ENCODE measurements around the gene SBF2. TPM values are rescaled to one million over a fixed set of nuclear protein-coding genes. Genes with fewer than 3 reads are reported as not detected.

SBF2 gene
- total and polyA plus RNA-seq, 2 of the 13 experiments (the other 11 are each of a cell fraction or from before 2014, with no cell fraction given): 24.0 to 45.8 TPM

DNA sequence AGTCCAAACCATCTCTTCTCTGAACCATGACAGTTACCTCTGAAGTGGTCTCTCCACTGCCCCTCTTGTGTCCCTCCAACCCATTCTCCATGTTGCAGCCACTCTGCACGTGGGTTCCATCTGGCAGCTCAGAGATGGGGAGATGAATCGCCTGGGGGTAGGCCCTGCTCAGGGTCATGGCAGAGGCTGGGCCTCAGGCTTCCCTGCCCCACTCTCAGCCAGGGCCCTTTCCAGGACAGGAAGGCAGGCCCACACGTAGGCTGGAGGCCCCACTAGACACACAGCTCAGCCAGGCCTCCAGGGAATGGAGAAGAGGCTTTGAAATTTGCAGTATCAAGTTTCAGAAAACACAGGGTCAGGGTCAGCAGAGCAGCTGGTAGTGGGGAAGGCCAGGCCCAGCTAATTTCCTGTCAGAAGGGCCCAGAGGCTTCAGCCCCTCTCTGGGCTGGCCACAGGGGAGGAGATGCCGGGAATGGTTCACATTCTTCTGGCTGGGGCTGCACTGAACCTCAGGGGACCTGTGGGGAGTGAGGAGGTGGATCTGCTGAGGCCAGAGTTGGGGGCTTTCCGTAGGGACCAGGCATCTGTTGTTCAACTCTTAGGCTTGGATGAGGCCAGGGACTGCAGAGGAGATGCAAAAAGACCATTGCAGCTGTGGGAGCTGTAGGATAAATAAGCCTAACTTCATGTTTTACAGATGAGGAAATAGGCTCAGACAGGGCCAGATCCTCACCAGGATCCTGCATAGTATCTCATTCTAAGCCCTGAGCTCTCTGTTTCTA, 528.5 kb downstream of the SBF2 start (continued):
- TF ChIP-seq, protein P1, sequence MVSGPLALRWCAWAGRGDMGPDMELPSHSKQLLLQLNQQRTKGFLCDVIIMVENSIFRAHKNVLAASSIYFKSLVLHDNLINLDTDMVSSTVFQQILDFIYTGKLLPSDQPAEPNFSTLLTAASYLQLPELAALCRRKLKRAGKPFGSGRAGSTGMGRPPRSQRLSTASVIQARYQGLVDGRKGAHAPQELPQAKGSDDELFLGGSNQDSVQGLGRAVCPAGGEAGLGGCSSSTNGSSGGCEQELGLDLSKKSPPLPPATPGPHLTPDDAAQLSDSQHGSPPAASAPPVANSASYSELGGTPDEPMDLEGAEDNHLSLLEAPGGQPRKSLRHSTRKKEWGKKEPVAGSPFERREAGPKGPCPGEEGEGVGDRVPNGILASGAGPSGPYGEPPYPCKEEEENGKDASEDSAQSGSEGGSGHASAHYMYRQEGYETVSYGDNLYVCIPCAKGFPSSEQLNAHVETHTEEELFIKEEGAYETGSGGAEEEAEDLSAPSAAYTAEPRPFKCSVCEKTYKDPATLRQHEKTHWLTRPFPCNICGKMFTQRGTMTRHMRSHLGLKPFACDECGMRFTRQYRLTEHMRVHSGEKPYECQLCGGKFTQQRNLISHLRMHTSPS (CRISPR knock-in tag; IDR thresholded peaks at IDR 0.05; ENCODE audit: low read depth): no peak
- TF ChIP-seq ZMYM4 (CRISPR knock-in tag; IDR thresholded peaks at IDR 0.05) (peak; percentile 96), TAF1 (CRISPR knock-in tag; IDR thresholded peaks at IDR 0.05) (peak; percentile 31; the same call in 1 of the 2 replicates), ISL2 (CRISPR knock-in tag; IDR thresholded peaks at IDR 0.05) (peak; percentile 63)
- TF ChIP-seq, protein P2, sequence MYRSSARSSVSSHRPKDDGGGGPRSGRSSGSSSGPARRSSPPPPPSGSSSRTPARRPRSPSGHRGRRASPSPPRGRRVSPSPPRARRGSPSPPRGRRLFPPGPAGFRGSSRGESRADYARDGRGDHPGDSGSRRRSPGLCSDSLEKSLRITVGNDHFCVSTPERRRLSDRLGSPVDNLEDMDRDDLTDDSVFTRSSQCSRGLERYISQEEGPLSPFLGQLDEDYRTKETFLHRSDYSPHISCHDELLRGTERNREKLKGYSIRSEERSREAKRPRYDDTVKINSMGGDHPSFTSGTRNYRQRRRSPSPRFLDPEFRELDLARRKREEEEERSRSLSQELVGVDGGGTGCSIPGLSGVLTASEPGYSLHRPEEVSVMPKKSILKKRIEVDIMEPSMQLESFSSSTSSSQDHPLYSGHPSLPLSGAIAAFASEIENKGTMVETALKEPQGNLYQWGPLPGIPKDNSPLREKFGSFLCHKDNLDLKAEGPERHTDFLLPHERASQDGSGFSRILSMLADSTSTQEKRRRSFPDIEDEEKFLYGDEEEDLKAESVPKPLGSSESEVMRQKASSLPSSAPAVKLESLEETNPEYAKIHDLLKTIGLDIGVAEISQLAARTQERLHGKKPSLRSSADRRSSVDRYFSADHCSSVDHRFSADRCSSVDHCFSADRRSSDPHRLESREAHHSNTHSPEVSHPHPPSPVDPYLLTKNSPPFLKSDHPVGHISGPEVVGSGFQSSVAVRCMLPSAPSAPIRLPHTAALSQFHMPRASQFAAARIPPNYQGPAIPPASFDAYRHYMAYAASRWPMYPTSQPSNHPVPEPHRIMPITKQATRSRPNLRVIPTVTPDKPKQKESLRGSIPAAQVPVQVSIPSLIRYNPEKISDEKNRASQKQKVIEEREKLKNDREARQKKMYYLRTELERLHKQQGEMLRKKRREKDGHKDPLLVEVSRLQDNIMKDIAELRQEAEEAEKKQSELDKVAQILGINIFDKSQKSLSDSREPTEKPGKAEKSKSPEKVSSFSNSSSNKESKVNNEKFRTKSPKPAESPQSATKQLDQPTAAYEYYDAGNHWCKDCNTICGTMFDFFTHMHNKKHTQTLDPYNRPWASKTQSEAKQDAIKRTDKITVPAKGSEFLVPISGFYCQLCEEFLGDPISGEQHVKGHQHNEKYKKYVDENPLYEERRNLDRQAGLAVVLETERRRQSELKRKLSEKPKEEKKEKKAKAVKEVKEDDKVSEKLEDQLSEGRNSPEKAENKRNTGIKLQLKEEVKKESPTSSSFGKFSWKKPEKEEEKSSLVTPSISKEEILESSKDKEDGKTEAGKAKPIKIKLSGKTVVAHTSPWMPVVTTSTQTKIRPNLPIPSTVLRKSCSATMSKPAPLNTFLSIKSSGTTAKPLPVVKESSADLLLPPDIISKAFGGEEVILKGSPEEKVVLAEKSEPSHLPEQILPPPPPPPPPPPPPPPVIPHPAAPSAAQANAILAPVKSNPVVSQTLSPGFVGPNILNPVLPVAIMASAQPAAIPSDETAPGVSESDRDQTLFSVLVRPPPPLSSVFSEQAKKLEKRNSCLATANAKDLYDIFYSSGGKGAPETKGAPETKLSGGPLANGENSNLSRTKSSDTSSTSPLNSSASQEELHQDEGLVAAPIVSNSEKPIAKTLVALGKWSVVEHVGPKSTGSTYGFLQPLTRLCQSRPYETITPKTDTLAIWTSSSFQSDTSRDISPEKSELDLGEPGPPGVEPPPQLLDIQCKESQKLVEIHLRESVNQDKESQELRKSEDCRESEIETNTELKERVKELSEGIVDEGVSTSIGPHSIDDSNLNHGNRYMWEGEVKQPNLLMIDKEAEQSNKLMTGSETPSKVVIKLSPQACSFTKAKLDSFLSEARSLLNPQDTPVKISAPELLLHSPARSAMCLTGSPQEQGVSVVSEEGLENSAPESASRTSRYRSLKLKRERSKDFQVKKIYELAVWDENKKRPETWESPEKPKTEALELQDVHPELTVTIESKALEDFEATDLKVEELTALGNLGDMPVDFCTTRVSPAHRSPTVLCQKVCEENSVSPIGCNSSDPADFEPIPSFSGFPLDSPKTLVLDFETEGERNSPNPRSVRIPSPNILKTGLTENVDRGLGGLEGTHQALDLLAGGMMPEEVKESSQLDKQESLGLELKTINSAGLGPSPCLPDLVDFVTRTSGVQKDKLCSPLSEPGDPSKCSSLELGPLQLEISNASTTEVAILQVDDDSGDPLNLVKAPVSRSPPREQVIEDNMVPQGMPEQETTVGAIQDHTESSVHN (CRISPR knock-in tag; IDR thresholded peaks at IDR 0.05): 0 out of 2 replicates have a peak, but pooled peaks have one; percentile 44
- TF ChIP-seq, protein P3, sequence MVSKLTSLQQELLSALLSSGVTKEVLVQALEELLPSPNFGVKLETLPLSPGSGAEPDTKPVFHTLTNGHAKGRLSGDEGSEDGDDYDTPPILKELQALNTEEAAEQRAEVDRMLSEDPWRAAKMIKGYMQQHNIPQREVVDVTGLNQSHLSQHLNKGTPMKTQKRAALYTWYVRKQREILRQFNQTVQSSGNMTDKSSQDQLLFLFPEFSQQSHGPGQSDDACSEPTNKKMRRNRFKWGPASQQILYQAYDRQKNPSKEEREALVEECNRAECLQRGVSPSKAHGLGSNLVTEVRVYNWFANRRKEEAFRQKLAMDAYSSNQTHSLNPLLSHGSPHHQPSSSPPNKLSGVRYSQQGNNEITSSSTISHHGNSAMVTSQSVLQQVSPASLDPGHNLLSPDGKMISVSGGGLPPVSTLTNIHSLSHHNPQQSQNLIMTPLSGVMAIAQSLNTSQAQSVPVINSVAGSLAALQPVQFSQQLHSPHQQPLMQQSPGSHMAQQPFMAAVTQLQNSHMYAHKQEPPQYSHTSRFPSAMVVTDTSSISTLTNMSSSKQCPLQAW (CRISPR knock-in tag; IDR thresholded peaks at IDR 0.05): peak; percentile 96
- TF ChIP-seq, protein P4, sequence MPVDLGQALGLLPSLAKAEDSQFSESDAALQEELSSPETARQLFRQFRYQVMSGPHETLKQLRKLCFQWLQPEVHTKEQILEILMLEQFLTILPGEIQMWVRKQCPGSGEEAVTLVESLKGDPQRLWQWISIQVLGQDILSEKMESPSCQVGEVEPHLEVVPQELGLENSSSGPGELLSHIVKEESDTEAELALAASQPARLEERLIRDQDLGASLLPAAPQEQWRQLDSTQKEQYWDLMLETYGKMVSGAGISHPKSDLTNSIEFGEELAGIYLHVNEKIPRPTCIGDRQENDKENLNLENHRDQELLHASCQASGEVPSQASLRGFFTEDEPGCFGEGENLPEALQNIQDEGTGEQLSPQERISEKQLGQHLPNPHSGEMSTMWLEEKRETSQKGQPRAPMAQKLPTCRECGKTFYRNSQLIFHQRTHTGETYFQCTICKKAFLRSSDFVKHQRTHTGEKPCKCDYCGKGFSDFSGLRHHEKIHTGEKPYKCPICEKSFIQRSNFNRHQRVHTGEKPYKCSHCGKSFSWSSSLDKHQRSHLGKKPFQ (CRISPR knock-in tag; IDR thresholded peaks at IDR 0.05; ENCODE audit: insufficient replicate concordance): peak; percentile 51
- TF ChIP-seq, protein P5, sequence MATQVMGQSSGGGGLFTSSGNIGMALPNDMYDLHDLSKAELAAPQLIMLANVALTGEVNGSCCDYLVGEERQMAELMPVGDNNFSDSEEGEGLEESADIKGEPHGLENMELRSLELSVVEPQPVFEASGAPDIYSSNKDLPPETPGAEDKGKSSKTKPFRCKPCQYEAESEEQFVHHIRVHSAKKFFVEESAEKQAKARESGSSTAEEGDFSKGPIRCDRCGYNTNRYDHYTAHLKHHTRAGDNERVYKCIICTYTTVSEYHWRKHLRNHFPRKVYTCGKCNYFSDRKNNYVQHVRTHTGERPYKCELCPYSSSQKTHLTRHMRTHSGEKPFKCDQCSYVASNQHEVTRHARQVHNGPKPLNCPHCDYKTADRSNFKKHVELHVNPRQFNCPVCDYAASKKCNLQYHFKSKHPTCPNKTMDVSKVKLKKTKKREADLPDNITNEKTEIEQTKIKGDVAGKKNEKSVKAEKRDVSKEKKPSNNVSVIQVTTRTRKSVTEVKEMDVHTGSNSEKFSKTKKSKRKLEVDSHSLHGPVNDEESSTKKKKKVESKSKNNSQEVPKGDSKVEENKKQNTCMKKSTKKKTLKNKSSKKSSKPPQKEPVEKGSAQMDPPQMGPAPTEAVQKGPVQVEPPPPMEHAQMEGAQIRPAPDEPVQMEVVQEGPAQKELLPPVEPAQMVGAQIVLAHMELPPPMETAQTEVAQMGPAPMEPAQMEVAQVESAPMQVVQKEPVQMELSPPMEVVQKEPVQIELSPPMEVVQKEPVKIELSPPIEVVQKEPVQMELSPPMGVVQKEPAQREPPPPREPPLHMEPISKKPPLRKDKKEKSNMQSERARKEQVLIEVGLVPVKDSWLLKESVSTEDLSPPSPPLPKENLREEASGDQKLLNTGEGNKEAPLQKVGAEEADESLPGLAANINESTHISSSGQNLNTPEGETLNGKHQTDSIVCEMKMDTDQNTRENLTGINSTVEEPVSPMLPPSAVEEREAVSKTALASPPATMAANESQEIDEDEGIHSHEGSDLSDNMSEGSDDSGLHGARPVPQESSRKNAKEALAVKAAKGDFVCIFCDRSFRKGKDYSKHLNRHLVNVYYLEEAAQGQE (IDR thresholded peaks at IDR 0.05; ENCODE audit: borderline replicate concordance in 1 of 2, low read depth in 1 of 2, low read length in 2 of 2): no peak
